ENCODE data around the gene ADCYAP1R1.

ADCYAP1R1 gene

DNA sequence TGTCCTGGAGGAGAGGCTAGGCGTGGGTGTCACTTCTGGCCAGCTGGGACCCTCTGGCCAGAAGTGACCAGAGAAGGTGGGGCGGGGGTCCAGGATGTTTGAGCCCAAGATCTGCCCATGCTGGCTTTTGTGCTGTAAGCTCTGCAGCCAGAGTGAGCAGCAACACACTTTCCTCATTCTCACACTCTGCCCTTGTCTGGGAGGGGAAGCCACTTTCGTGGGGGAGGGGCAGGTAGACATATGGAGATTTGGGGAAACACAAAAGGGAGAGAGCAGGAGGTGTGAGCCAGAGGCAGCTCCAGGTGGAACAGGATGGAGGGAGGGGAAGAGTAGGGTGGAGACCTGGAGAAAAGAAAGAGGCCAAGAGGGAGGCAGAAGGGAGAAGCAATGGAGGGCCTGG is 31.5 kb upstream of the ADCYAP1R1 start:
- ChIA-PET POLR2A (no interaction called here), CTCF (no interaction called here)
- DNase-seq (ENCODE audit: extremely low spot score) = no peak
- TF ChIP-seq SP1 (IDR thresholded peaks at IDR 0.05) (no peak), ZNF384 (IDR thresholded peaks at IDR 0.05) (no peak), FOXM1 (IDR thresholded peaks at IDR 0.05; ENCODE audit: borderline replicate concordance) (no peak), L3MBTL2 (conservative IDR thresholded peaks at IDR 0.05) (no peak), CTBP1 (IDR thresholded peaks at IDR 0.05; ENCODE audit: borderline replicate concordance) (no peak), LEF1 (IDR thresholded peaks at IDR 0.05; ENCODE audit: borderline replicate concordance) (no peak), ARNT (IDR thresholded peaks at IDR 0.05) (no peak), PKNOX1 (IDR thresholded peaks at IDR 0.05) (no peak), SUZ12 (IDR thresholded peaks at IDR 0.05) (no peak), FOXK2 (IDR thresholded peaks at IDR 0.05) (no peak), FOXA1 (IDR thresholded peaks at IDR 0.05) (no peak), TARDBP (IDR thresholded peaks at IDR 0.05) (no peak)

- CTCF ChIA-PET = no interaction called here
Measured at GRCh38 chr7:31022117-31022516, 30.0 kb upstream of the ADCYAP1R1 start.

GRCh38 chr7:31022726-31023125 is 29.4 kb upstream of the ADCYAP1R1 start:
- ChIA-PET CTCF (no interaction called here), POLR2A (no interaction called here)
- no peak for TF ChIP-seq L3MBTL2 (conservative IDR thresholded peaks at IDR 0.05)
- no peak for TF ChIP-seq BHLHE40 (IDR thresholded peaks at IDR 0.05; ENCODE audit: borderline replicate concordance)
- TF ChIP-seq SP1 (IDR thresholded peaks at IDR 0.05) = no peak
- TF ChIP-seq SUZ12 (IDR thresholded peaks at IDR 0.05) = no peak
- TF ChIP-seq PKNOX1 (IDR thresholded peaks at IDR 0.05) = no peak
- TF ChIP-seq CTBP1 (IDR thresholded peaks at IDR 0.05; ENCODE audit: borderline replicate concordance) = no peak
- no peak for TF ChIP-seq TARDBP (IDR thresholded peaks at IDR 0.05)
- no peak for TF ChIP-seq ARNT (IDR thresholded peaks at IDR 0.05)
- TF ChIP-seq HDGF (IDR thresholded peaks at IDR 0.05; ENCODE audit: borderline replicate concordance) = no peak
- no peak for TF ChIP-seq ZNF384 (IDR thresholded peaks at IDR 0.05)
- TF ChIP-seq FOXA1 (IDR thresholded peaks at IDR 0.05) = no peak
- no peak for TF ChIP-seq FOXM1 (IDR thresholded peaks at IDR 0.05; ENCODE audit: borderline replicate concordance)
- TF ChIP-seq NFRKB (IDR thresholded peaks at IDR 0.05) = no peak
- no peak for TF ChIP-seq ELF4 (IDR thresholded peaks at IDR 0.05)
- no peak for TF ChIP-seq LEF1 (IDR thresholded peaks at IDR 0.05; ENCODE audit: borderline replicate concordance)
- no peak for TF ChIP-seq FOXK2 (IDR thresholded peaks at IDR 0.05)
- DNase-seq (ENCODE audit: extremely low spot score) = no peak

More at GRCh38 chr7:31022117-31022516, 30.0 kb upstream of the ADCYAP1R1 start:
- TF ChIP-seq FOXK2 (IDR thresholded peaks at IDR 0.05) (no peak), NFRKB (IDR thresholded peaks at IDR 0.05) (no peak), FOXA1 (IDR thresholded peaks at IDR 0.05) (no peak), ZNF384 (IDR thresholded peaks at IDR 0.05) (no peak), ARNT (IDR thresholded peaks at IDR 0.05) (no peak), LEF1 (IDR thresholded peaks at IDR 0.05; ENCODE audit: borderline replicate concordance) (no peak), SUZ12 (IDR thresholded peaks at IDR 0.05) (no peak), HDGF (IDR thresholded peaks at IDR 0.05; ENCODE audit: borderline replicate concordance) (no peak), CTBP1 (IDR thresholded peaks at IDR 0.05; ENCODE audit: borderline replicate concordance) (no peak), L3MBTL2 (conservative IDR thresholded peaks at IDR 0.05) (no peak), SP1 (IDR thresholded peaks at IDR 0.05) (no peak), PKNOX1 (IDR thresholded peaks at IDR 0.05) (no peak)
- no peak for DNase-seq (ENCODE audit: extremely low spot score)
- POLR2A ChIA-PET = no interaction called here

- CTCF ChIA-PET = no interaction called here
- POLR2A ChIA-PET = no interaction called here
- no peak for DNase-seq (ENCODE audit: extremely low spot score)
- TF ChIP-seq PKNOX1 (IDR thresholded peaks at IDR 0.05) = no peak
- no peak for TF ChIP-seq FOXM1 (IDR thresholded peaks at IDR 0.05; ENCODE audit: borderline replicate concordance)
- no peak for TF ChIP-seq L3MBTL2 (conservative IDR thresholded peaks at IDR 0.05)
- TF ChIP-seq SUZ12 (IDR thresholded peaks at IDR 0.05) = no peak
- no peak for TF ChIP-seq ELF4 (IDR thresholded peaks at IDR 0.05)
- no peak for TF ChIP-seq ZNF384 (IDR thresholded peaks at IDR 0.05)
- no peak for TF ChIP-seq NFRKB (IDR thresholded peaks at IDR 0.05)
- no peak for TF ChIP-seq SP1 (IDR thresholded peaks at IDR 0.05)
- no peak for TF ChIP-seq CTBP1 (IDR thresholded peaks at IDR 0.05; ENCODE audit: borderline replicate concordance)
- no peak for TF ChIP-seq FOXK2 (IDR thresholded peaks at IDR 0.05)
- TF ChIP-seq TARDBP (IDR thresholded peaks at IDR 0.05) = no peak
- TF ChIP-seq BHLHE40 (IDR thresholded peaks at IDR 0.05; ENCODE audit: borderline replicate concordance) = no peak
- no peak for TF ChIP-seq ARNT (IDR thresholded peaks at IDR 0.05)
- TF ChIP-seq HDGF (IDR thresholded peaks at IDR 0.05; ENCODE audit: borderline replicate concordance) = no peak
- no peak for TF ChIP-seq LEF1 (IDR thresholded peaks at IDR 0.05; ENCODE audit: borderline replicate concordance)
- no peak for TF ChIP-seq FOXA1 (IDR thresholded peaks at IDR 0.05)
Measured at GRCh38 chr7:31023877-31024276, 28.2 kb upstream of the ADCYAP1R1 start.

DNA sequence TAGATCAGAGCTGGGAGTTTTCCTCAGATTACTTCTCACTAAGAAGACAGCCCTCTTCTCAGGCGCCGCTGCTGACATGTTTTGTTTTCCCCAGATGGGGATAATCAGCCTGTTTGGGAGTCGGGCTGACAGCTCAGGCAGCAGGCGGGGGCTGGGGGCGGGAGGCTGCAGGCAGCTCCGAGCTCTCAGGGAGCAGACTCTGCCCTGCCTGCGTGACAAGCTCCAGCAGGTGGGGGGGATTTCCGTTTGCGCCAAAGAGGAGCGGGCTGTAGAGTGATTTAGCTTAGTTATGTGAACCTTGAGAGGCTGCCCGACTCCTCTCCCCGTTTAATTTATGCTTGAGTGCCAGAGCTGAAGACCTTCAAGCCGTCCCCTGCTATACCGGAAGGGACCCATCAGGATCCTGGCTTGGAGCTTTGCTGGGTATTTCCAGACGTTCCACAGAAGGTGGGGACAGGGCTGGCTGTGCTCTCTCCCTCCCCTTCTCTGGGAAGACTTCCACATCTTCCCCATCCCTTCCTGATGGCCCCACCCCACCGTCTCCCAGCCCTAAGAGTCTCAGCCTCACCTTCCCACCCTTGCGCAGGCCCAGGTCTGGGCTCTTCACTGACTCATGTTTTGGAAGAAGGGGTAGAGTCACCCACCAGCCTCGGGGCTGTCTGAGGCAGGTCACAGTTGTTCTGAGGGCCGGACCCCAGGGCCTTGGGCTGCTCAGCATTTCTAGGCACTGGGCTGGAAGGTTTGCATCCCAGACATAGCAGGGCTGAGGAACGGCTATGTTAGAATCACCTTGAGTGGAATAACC is 24.7 kb upstream of the ADCYAP1R1 start:
- TF ChIP-seq ELF4 (IDR thresholded peaks at IDR 0.05) (no peak), BHLHE40 (IDR thresholded peaks at IDR 0.05; ENCODE audit: borderline replicate concordance) (no peak), FOXM1 (IDR thresholded peaks at IDR 0.05; ENCODE audit: borderline replicate concordance) (no peak), NFRKB (IDR thresholded peaks at IDR 0.05) (no peak), SUZ12 (IDR thresholded peaks at IDR 0.05) (no peak), FOXA1 (IDR thresholded peaks at IDR 0.05) (no peak), SP1 (IDR thresholded peaks at IDR 0.05) (no peak), L3MBTL2 (conservative IDR thresholded peaks at IDR 0.05) (no peak)
- CTCF ChIA-PET = interaction anchor here (0.6 kb wide), 1 partner anchor 10 kb away, joined by 3 read pairs; no protein-coding TSS in a partner anchor
- DNase-seq (ENCODE audit: extremely low spot score) = no peak
- POLR2A ChIA-PET = no interaction called here
